Loucy (cell line): ENCODE results near the gene CLNK.

Experiments used
- EZH2phosphoT487 ChIP-seq: fragments of 200-600 bp; IDR thresholded peaks from 2 replicates; pipeline ENCODE4 v1.6.1; 2018; ENCODE audit warnings: antibody characterized with exemption, mild to moderate bottlenecking, moderate library complexity, borderline replicate concordance
- TF ChIP-seq, protein P1 (sequence below): fragments of 200-600 bp; sonication (generic); conservative IDR thresholded peaks from 2 replicates; pipeline ENCODE4 v1.5.1; 2014; ENCODE audit warnings: mild to moderate bottlenecking, antibody characterized with exemption, low read length

DNA sequence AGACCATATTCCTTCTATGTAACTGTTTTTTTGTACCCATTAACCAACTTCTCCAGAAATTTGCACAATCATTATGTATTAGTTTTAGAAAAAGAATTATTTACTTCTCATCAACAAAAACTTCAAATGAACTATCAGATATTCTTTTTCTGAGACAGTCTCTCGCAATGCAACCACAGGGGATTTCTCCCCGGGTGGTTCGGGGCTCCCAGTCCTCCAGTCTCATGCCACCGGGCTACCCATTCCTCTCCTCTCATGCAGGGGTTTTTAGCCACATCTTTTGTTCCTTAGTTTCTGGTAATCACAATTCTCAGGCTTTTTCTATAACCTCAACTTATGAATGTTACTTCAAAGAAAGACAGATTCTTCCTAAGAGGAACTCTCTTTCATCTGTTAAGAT is 46.6 kb upstream of the CLNK start:
- TF ChIP-seq, protein P1, sequence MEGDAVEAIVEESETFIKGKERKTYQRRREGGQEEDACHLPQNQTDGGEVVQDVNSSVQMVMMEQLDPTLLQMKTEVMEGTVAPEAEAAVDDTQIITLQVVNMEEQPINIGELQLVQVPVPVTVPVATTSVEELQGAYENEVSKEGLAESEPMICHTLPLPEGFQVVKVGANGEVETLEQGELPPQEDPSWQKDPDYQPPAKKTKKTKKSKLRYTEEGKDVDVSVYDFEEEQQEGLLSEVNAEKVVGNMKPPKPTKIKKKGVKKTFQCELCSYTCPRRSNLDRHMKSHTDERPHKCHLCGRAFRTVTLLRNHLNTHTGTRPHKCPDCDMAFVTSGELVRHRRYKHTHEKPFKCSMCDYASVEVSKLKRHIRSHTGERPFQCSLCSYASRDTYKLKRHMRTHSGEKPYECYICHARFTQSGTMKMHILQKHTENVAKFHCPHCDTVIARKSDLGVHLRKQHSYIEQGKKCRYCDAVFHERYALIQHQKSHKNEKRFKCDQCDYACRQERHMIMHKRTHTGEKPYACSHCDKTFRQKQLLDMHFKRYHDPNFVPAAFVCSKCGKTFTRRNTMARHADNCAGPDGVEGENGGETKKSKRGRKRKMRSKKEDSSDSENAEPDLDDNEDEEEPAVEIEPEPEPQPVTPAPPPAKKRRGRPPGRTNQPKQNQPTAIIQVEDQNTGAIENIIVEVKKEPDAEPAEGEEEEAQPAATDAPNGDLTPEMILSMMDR = no peak
- TF ChIP-seq EZH2phosphoT487 = no peak
